Panc1 (cell line): ENCODE data around the gene STXBP5L. TPM values are rescaled to one million over a fixed set of nuclear protein-coding genes. Genes with fewer than 3 reads are reported as not detected.

Experiments used
- ATAC-seq: fragments of 200-7000 bp; cut with Tn5 transposase; 2 replicates; pipeline ENCODE4 v1.9.1; 2020; ENCODE audit warnings: mild to moderate bottlenecking, moderate library complexity
- BruUV-seq: library from RNA; stranded (reverse); fragments of 400-500 nt; replicated peaks from 2 replicates; lab custom pipeline; 2021; lab: Mats Ljungman, UMichigan
- CTCF ChIA-PET: fragments of 300-600 bp; sonication (Branson Sonifier 250); formaldehyde crosslinking; loops from one replicate; lab custom pipeline; 2022; ENCODE audit warnings: antibody characterized with exemption; lab: Charles Lee
- POLR2A ChIA-PET: fragments of 300-600 bp; sonication (Branson Sonifier 250); formaldehyde crosslinking; loops from one replicate; lab custom pipeline; 2022; ENCODE audit warnings: antibody characterized with exemption; lab: Charles Lee
- DNase-seq: peaks from one replicate; pipeline ENCODE4 v3.0.0-alpha.2; 2010; ENCODE audit warnings: low read depth, low spot score
- H3K27ac ChIP-seq: 2 replicates; pipeline ENCODE4 v1.5.1; 2011; ENCODE audit warnings: mild to moderate bottlenecking, low read length, inconsistent platforms
- H3K27me3 ChIP-seq: fragments of 200-500 bp; sonication (Bioruptor generic); 2 replicates; pipeline ENCODE4 v1.6.0; 2014; ENCODE audit warnings: low read length, inconsistent platforms; ENCODE audit not compliant: control insufficient read depth, insufficient read depth
- H3K36me3 ChIP-seq: fragments of 200-500 bp; sonication (Bioruptor generic); 2 replicates; pipeline ENCODE4 v1.5.1; 2014; ENCODE audit warnings: inconsistent platforms, mild to moderate bottlenecking, low read length, moderate library complexity; ENCODE audit not compliant: control insufficient read depth, insufficient read depth
- H3K4me1 ChIP-seq: 2 replicates; pipeline ENCODE4 v1.5.1; 2011; ENCODE audit warnings: inconsistent platforms, mild to moderate bottlenecking, low read length, moderate library complexity; ENCODE audit not compliant: control insufficient read depth, insufficient read depth
- H3K4me3 ChIP-seq, 2 experiments: 2 replicates each; pipeline ENCODE4 v1.5.1; 2011 to 2012; ENCODE audit warnings: low read depth in 2 of 2, low read length in 2 of 2, mild to moderate bottlenecking in 2 of 2, inconsistent platforms in 1 of 2, moderate library complexity in 1 of 2
- H3K9me3 ChIP-seq: fragments of 200-500 bp; sonication (Bioruptor generic); 2 replicates; pipeline ENCODE4 v1.5.1; 2014; ENCODE audit warnings: low read depth, mild to moderate bottlenecking, inconsistent platforms, low read length, moderate library complexity; ENCODE audit not compliant: control insufficient read depth, insufficient read depth
- CTCF ChIP-seq: fragments of 450-650 bp; IDR thresholded peaks from 2 replicates; pipeline ENCODE4 v1.5.1; 2017; ENCODE audit warnings: mild to moderate bottlenecking
- POLR2AphosphoS5 ChIP-seq: IDR thresholded peaks from 2 replicates; pipeline ENCODE4 v1.6.1; 2012; ENCODE audit warnings: mild to moderate bottlenecking, low read depth, low read length, moderate library complexity
- REST ChIP-seq, 2 experiments: IDR thresholded peaks; 2 replicates each; pipeline ENCODE4 v1.6.1; 2011 to 2012; ENCODE audit warnings: low read depth in 2 of 2, control low read depth in 1 of 2, low read length in 1 of 2, mild to moderate bottlenecking in 1 of 2, moderate library complexity in 1 of 2; ENCODE audit not compliant: insufficient read depth in 1 of 2
- SIN3A ChIP-seq: IDR thresholded peaks from 2 replicates; pipeline ENCODE4 v1.6.1; 2012; ENCODE audit warnings: low read depth, mild to moderate bottlenecking, low read length, moderate library complexity, borderline replicate concordance; ENCODE audit not compliant: insufficient read depth
- TCF7L2 ChIP-seq: IDR thresholded peaks from 2 replicates; pipeline ENCODE4 v1.6.1; 2011; ENCODE audit warnings: mild to moderate bottlenecking, low read depth, low read length, inconsistent platforms
- in situ Hi-C: cut with HindIII; loops from 2 replicates; pipeline ENCODE4 v1.10.0; 2016; ENCODE audit warnings: low sequenced_read_pairs, low pct_unique_long_range_greater_than_20kb
- intact Hi-C: fragments of 100-400 bp; cut with micrococcal nuclease; formaldehyde crosslinking; loops from one replicate; pipeline ENCODE4 v1.10.0; 2022; ENCODE audit not compliant: unreplicated experiment
- total RNA-seq: library from RNA; stranded (reverse); gene quantifications from one replicate; pipeline ENCODE4 v1.2.1, GENCODE V29; 2021; ENCODE audit not compliant: unreplicated experiment

The STXBP5L gene
- total RNA-seq, 1 experiment from 2014 or later = 0.05 TPM

- H3K36me3 ChIP-seq = no peaks in the 10 kb centered on the region
- H3K27ac ChIP-seq = no peak overlapping the region
- no peaks in the 10 kb centered on the region for H3K9me3 ChIP-seq
- no peak for ATAC-seq
- ChIA-PET CTCF (no interaction called here), POLR2A (no interaction called here)
- in situ Hi-C loops (no loop called here), intact Hi-C loops (no loop called here)
- no peak for TF ChIP-seq TCF7L2
- TF ChIP-seq POLR2AphosphoS5 = no peak
- no peak for TF ChIP-seq REST (IDR thresholded peaks at IDR 0.05; ENCODE audit: insufficient read depth in 1 of 2, low read depth in 2 of 2, low read length in 1 of 2)
- TF ChIP-seq SIN3A = no peak
- TF ChIP-seq CTCF = no peak
- H3K4me1 ChIP-seq = no peaks in the 10 kb centered on the region
- no peak overlapping the region for H3K4me3 ChIP-seq
- DNase-seq = no peak
- no peaks in the 10 kb centered on the region for H3K27me3 ChIP-seq
- BruUV-seq = no TSS peak
Measured at GRCh38 chr3:121324320-121324719, 416.3 kb downstream of the STXBP5L start.

- BruUV-seq = no TSS peak
- ChIA-PET POLR2A (no interaction called here), CTCF (no interaction called here)
- TF ChIP-seq POLR2AphosphoS5 (no peak), SIN3A (no peak), TCF7L2 (no peak), CTCF (no peak), REST (IDR thresholded peaks at IDR 0.05; ENCODE audit: insufficient read depth in 1 of 2, low read depth in 2 of 2, low read length in 1 of 2) (no peak)
- Histone ChIP-seq H3K27ac (no peak overlapping the region), H3K27me3 (no peaks in the 10 kb centered on the region), H3K4me1 (no peaks in the 10 kb centered on the region), H3K4me3 (no peak overlapping the region), H3K9me3 (no peaks in the 10 kb centered on the region), H3K36me3 (no peaks in the 10 kb centered on the region)
- in situ Hi-C loops = no loop called here
- ATAC-seq = no peak
- DNase-seq = no peak
- intact Hi-C loops = no loop called here
Measured at GRCh38 chr3:121330118-121330517, 422.1 kb downstream of the STXBP5L start.
